OCI-LY3 (cell line): ENCODE data around the gene MAPT.

ENCODE experiments used
- CTCF ChIP-seq: fragments of 200-600, 300-600 bp; sonication (generic); IDR thresholded peaks from 2 replicates; pipeline ENCODE4 v1.5.1; 2014; ENCODE audit warnings: antibody characterized with exemption, low read length, low read depth
- EZH2phosphoT487 ChIP-seq: fragments of 200-600 bp; shearing (Covaris generic); IDR thresholded peaks from 2 replicates; pipeline ENCODE4 v1.6.1; 2018; ENCODE audit warnings: antibody characterized with exemption, mixed run types, low read depth

- TF ChIP-seq CTCF (no peak), EZH2phosphoT487 (no peak)
Measured at GRCh38 chr17:45993962-45994627, 99.7 kb downstream of the MAPT start.
